Measurements from ENCODE around the gene SNRNP200. TPM values are rescaled to one million over a fixed set of nuclear protein-coding genes. Genes with fewer than 3 reads are reported as not detected.

The SNRNP200 gene
- total and polyA plus RNA-seq, 4 donors: 28.1 to 75.2 (median 47.5) TPM

DNA sequence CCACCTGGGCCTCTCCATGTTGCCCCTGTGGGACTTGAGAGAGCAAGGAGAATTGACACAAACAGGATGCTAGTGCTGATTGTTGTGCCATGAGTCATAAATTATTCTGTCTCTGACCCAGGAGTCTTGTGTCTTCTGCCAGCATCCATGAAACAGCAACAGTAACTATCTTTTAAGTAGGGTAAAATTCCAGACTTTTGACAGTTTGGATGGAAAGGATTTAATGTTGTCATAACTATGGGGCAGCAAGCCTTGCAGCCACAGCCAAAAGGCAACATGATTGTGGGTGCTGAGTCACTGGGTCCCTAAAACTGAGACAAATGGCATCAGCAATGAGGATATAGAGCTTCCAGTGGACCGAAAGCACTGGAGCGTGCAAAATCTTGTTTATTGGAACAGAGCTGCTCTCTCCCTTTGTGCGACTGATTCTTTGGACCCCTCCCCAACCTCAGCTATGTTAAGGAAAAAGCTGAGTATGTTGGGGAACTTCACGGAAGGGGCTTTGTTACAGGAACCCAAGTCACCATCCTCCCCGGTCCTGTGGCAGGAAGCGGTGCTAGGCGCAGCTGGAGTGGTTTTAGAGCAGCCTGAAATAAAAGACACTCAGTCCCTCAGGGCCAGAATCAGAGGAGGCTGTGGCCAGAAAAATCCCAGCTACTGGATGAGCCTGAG, 10.2 kb upstream of the SNRNP200 start:
- H3K4me3 ChIP-seq (ENCODE audit: low read depth in 1 of 3, low read length in 3 of 3): no peak overlapping the region
- WGBS: 74% methylated on average over 7 of the region's 7 CpGs
- H3K4me1 ChIP-seq (ENCODE audit: control insufficient read depth in 4 of 4, insufficient read depth in 4 of 4, low read length in 3 of 4): no peaks in the 10 kb centered on the region
- H3K9me3 ChIP-seq (ENCODE audit: control insufficient read depth in 4 of 4, low read length in 3 of 4): no peaks in the 10 kb centered on the region
- no peak for DNase-seq (ENCODE audit: low spot score)
- H3K9ac ChIP-seq (ENCODE audit: low read depth in 1 of 2, low read length in 2 of 2): no peak overlapping the region
- no peak overlapping the region for H3K27ac ChIP-seq (ENCODE audit: low read depth in 1 of 2, low read length in 2 of 2)
- no peaks in the 10 kb centered on the region for H3K36me3 ChIP-seq (ENCODE audit: control insufficient read depth in 4 of 4, insufficient read depth in 3 of 4, low read depth in 1 of 4, low read length in 3 of 4)
- no peaks in the 10 kb centered on the region for H3K27me3 ChIP-seq (ENCODE audit: control insufficient read depth in 4 of 4, insufficient read depth in 4 of 4, low read length in 3 of 4)
- no peak for TF ChIP-seq RXRA (IDR thresholded peaks at IDR 0.05)
- no peak for TF ChIP-seq HNF4G (IDR thresholded peaks at IDR 0.05)
- TF ChIP-seq, protein P1, sequence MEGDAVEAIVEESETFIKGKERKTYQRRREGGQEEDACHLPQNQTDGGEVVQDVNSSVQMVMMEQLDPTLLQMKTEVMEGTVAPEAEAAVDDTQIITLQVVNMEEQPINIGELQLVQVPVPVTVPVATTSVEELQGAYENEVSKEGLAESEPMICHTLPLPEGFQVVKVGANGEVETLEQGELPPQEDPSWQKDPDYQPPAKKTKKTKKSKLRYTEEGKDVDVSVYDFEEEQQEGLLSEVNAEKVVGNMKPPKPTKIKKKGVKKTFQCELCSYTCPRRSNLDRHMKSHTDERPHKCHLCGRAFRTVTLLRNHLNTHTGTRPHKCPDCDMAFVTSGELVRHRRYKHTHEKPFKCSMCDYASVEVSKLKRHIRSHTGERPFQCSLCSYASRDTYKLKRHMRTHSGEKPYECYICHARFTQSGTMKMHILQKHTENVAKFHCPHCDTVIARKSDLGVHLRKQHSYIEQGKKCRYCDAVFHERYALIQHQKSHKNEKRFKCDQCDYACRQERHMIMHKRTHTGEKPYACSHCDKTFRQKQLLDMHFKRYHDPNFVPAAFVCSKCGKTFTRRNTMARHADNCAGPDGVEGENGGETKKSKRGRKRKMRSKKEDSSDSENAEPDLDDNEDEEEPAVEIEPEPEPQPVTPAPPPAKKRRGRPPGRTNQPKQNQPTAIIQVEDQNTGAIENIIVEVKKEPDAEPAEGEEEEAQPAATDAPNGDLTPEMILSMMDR (IDR thresholded peaks at IDR 0.05; ENCODE audit: low read depth, low read length, missing input control): no peak
- TF ChIP-seq, protein P2, sequence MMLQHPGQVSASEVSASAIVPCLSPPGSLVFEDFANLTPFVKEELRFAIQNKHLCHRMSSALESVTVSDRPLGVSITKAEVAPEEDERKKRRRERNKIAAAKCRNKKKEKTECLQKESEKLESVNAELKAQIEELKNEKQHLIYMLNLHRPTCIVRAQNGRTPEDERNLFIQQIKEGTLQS (IDR thresholded peaks at IDR 0.05): no peak
- TF ChIP-seq FOXA2 (IDR thresholded peaks at IDR 0.05): no peak
- no peak for TF ChIP-seq YY1 (IDR thresholded peaks at IDR 0.05)
- no peak for TF ChIP-seq RAD21 (IDR thresholded peaks at IDR 0.05)
- TF ChIP-seq, protein P3, sequence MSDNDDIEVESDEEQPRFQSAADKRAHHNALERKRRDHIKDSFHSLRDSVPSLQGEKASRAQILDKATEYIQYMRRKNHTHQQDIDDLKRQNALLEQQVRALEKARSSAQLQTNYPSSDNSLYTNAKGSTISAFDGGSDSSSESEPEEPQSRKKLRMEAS (IDR thresholded peaks at IDR 0.05): no peak
- no peak for TF ChIP-seq JUND (IDR thresholded peaks at IDR 0.05)
- TF ChIP-seq EGR1 (IDR thresholded peaks at IDR 0.05; ENCODE audit: low read depth in 2 of 2): no peak
- no peak for TF ChIP-seq GABPA (IDR thresholded peaks at IDR 0.05 in 1 of 2, conservative IDR thresholded peaks at IDR 0.05 in 1 of 2)
- no peak for TF ChIP-seq TAF1 (conservative IDR thresholded peaks at IDR 0.05)

DNA sequence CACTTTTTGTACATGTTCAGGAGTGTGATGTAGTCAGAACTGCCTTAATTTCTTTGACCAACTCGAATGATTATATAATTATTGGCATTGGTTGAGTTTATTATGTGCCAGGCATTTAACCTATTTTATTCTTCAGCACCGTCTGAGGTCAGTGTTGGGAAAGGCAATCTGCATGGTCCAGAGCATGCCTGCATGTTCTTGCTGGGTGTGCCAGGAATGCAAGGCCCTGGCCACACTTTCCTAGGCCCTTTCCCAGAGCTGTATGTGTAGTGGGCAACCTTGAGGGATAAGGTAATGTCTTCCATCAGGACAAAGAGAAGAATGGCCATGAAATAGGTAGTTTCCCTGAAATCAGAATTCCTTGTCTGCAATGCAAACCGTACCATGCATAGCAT, 9.7 kb upstream of the SNRNP200 start:
- H3K9me3 ChIP-seq (ENCODE audit: control insufficient read depth in 4 of 4, low read length in 3 of 4): no peaks in the 10 kb centered on the region
- DNase-seq (ENCODE audit: low spot score): no peak
- TF ChIP-seq RAD21 (IDR thresholded peaks at IDR 0.05) (no peak), TAF1 (conservative IDR thresholded peaks at IDR 0.05) (no peak), HNF4A (conservative IDR thresholded peaks at IDR 0.05) (no peak), SP1 (IDR thresholded peaks at IDR 0.05) (no peak), NR2F2 (IDR thresholded peaks at IDR 0.05) (no peak), EGR1 (IDR thresholded peaks at IDR 0.05; ENCODE audit: low read depth in 2 of 2) (no peak), GABPA (IDR thresholded peaks at IDR 0.05 in 1 of 2, conservative IDR thresholded peaks at IDR 0.05 in 1 of 2) (no peak), JUND (IDR thresholded peaks at IDR 0.05) (no peak), FOXA1 (IDR thresholded peaks at IDR 0.05) (no peak), RXRA (IDR thresholded peaks at IDR 0.05) (no peak), FOXA2 (IDR thresholded peaks at IDR 0.05) (no peak), YY1 (IDR thresholded peaks at IDR 0.05) (no peak)
- TF ChIP-seq, protein P1 (IDR thresholded peaks at IDR 0.05; ENCODE audit: low read depth, low read length, missing input control): no peak
- TF ChIP-seq, protein P2 (IDR thresholded peaks at IDR 0.05): no peak
- TF ChIP-seq, protein P4, sequence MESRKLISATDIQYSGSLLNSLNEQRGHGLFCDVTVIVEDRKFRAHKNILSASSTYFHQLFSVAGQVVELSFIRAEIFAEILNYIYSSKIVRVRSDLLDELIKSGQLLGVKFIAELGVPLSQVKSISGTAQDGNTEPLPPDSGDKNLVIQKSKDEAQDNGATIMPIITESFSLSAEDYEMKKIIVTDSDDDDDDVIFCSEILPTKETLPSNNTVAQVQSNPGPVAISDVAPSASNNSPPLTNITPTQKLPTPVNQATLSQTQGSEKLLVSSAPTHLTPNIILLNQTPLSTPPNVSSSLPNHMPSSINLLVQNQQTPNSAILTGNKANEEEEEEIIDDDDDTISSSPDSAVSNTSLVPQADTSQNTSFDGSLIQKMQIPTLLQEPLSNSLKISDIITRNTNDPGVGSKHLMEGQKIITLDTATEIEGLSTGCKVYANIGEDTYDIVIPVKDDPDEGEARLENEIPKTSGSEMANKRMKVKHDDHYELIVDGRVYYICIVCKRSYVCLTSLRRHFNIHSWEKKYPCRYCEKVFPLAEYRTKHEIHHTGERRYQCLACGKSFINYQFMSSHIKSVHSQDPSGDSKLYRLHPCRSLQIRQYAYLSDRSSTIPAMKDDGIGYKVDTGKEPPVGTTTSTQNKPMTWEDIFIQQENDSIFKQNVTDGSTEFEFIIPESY (IDR thresholded peaks at IDR 0.05): no peak
- TF ChIP-seq, protein P5, sequence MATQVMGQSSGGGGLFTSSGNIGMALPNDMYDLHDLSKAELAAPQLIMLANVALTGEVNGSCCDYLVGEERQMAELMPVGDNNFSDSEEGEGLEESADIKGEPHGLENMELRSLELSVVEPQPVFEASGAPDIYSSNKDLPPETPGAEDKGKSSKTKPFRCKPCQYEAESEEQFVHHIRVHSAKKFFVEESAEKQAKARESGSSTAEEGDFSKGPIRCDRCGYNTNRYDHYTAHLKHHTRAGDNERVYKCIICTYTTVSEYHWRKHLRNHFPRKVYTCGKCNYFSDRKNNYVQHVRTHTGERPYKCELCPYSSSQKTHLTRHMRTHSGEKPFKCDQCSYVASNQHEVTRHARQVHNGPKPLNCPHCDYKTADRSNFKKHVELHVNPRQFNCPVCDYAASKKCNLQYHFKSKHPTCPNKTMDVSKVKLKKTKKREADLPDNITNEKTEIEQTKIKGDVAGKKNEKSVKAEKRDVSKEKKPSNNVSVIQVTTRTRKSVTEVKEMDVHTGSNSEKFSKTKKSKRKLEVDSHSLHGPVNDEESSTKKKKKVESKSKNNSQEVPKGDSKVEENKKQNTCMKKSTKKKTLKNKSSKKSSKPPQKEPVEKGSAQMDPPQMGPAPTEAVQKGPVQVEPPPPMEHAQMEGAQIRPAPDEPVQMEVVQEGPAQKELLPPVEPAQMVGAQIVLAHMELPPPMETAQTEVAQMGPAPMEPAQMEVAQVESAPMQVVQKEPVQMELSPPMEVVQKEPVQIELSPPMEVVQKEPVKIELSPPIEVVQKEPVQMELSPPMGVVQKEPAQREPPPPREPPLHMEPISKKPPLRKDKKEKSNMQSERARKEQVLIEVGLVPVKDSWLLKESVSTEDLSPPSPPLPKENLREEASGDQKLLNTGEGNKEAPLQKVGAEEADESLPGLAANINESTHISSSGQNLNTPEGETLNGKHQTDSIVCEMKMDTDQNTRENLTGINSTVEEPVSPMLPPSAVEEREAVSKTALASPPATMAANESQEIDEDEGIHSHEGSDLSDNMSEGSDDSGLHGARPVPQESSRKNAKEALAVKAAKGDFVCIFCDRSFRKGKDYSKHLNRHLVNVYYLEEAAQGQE (IDR thresholded peaks at IDR 0.05): no peak
- TF ChIP-seq, protein P3 (IDR thresholded peaks at IDR 0.05): no peak
- H3K27me3 ChIP-seq (ENCODE audit: control insufficient read depth in 4 of 4, insufficient read depth in 4 of 4, low read length in 3 of 4): no peaks in the 10 kb centered on the region
- H3K9ac ChIP-seq (ENCODE audit: low read depth in 1 of 2, low read length in 2 of 2): no peak overlapping the region
- H3K27ac ChIP-seq (ENCODE audit: low read depth in 1 of 2, low read length in 2 of 2): no peak overlapping the region
- no peaks in the 10 kb centered on the region for H3K36me3 ChIP-seq (ENCODE audit: control insufficient read depth in 4 of 4, insufficient read depth in 3 of 4, low read depth in 1 of 4, low read length in 3 of 4)
- WGBS: 74% methylated on average over 3 of the region's 3 CpGs
- no peaks in the 10 kb centered on the region for H3K4me1 ChIP-seq (ENCODE audit: control insufficient read depth in 4 of 4, insufficient read depth in 4 of 4, low read length in 3 of 4)
- H3K4me3 ChIP-seq (ENCODE audit: low read depth in 1 of 3, low read length in 3 of 3): no peak overlapping the region
